AG08395 (cell line): ENCODE data around the gene RBM8A.

Experiments
- DNase-seq: peaks from one replicate; pipeline ENCODE4 v3.0.0; 2012; ENCODE audit warnings: mixed read lengths, low spot score

The RBM8A gene

GRCh38 chr1:145927063-145927886, at the start of gene RBM8A:
Gene RBM8A (minus strand): TSS chr1:145927484. CDS start chr1:145927426, 58 bp downstream.
- peak; percentile 94 for DNase-seq

GRCh38 chr1:145977016-145977415, 49.7 kb upstream of the RBM8A start:
- DNase-seq = no peak

- no peak for DNase-seq
These were observed 47.9 kb upstream of the RBM8A start for GRCh38 chr1:145975216-145975615.

- no peak for DNase-seq
These were observed 47.4 kb upstream of the RBM8A start for GRCh38 chr1:145974721-145975120.

- DNase-seq = no peak
These were observed 45.3 kb upstream of the RBM8A start for GRCh38 chr1:145972580-145972979.

- no peak for DNase-seq
These were observed 40.0 kb upstream of the RBM8A start for GRCh38 chr1:145967288-145967687.

GRCh38 chr1:145965119-145965744, 37.9 kb upstream of the RBM8A start:
- no peak for DNase-seq

- DNase-seq = peak; percentile 93
These were observed 37.2 kb upstream of the RBM8A start, which contains the start of the genes ANKRD34A and POLR3GL for GRCh38 chr1:145964328-145965118. Gene ANKRD34A (minus strand): TSS chr1:145964575. CDS start chr1:145961759, 2,816 bp downstream. Gene POLR3GL (plus strand): TSS chr1:145964690. CDS start chr1:145974866, 10,176 bp downstream.

GRCh38 chr1:145963265-145964019, 36.2 kb upstream of the RBM8A start:
- DNase-seq = peak; percentile 52

- DNase-seq = peak; percentile 76
These were observed 35.1 kb upstream of the RBM8A start for GRCh38 chr1:145962157-145963102.

- DNase-seq = no peak
These were observed 34.3 kb upstream of the RBM8A start for GRCh38 chr1:145961425-145962156.

GRCh38 chr1:145961109-145961424, 33.8 kb upstream of the RBM8A start:
- DNase-seq = no peak

- peak; percentile 64 for DNase-seq
These were observed 33.3 kb upstream of the RBM8A start for GRCh38 chr1:145960468-145961108.

- no peak for DNase-seq
These were observed 32.7 kb upstream of the RBM8A start for GRCh38 chr1:145959957-145960467.

- no peak for DNase-seq
These were observed 32.0 kb upstream of the RBM8A start for GRCh38 chr1:145959333-145959732.

GRCh38 chr1:145958734-145959133, 31.4 kb upstream of the RBM8A start:
- DNase-seq = no peak

GRCh38 chr1:145957443-145958319, 30.4 kb upstream of the RBM8A start, which contains the start of gene LIX1L:
Gene LIX1L (minus strand): TSS chr1:145958017. CDS start chr1:145957927, 90 bp downstream.
- peak; percentile 97 for DNase-seq
